SK-MEL-5 (cell line): Measurements from ENCODE around the gene HRAS. TPM values are rescaled to one million over a fixed set of nuclear protein-coding genes. Genes with fewer than 3 reads are reported as not detected.
A peak's percentile ranks its signal among the peaks of the same experiment; 100 is the strongest.
"Not testable (repeated sequence)": the region's sequence is repeated elsewhere in the genome, so short reads cannot be mapped to it uniquely, and the experiment has no call there.

Source experiments
- DNase-seq: peaks from one replicate; pipeline ENCODE4 v3.0.0-alpha.2; 2016; ENCODE audit warnings: low read depth, low spot score
- in situ Hi-C: cut with HindIII; loops from 2 replicates; pipeline ENCODE4 v1.10.0; 2016; ENCODE audit warnings: low sequenced_read_pairs, high pct_unique_total_duplicates, low pct_unique_long_range_greater_than_20kb
- polyA plus RNA-seq, 2 experiments: library from polyadenylated mRNA; depleted of rRNA; stranded (reverse); fragments of >200 nt; gene quantifications; 2 replicates each; pipeline ENCODE4 v1.2.3, GENCODE V29; 2015
- total RNA-seq: library from RNA; depleted of rRNA; stranded (reverse); fragments of >200 nt; shearing (Covaris generic); gene quantifications from 2 replicates; pipeline ENCODE4 v1.2.3, GENCODE V29; 2014; rRNA removed

The HRAS gene
- 48.3 and 55.6 TPM in 2 replicates for total RNA-seq
- polyA plus RNA-seq (2015; cell fraction: cytosol; rRNA removed), result 63.1 and 64.9 TPM in 2 replicates
- polyA plus RNA-seq (2015; cell fraction: nucleus; rRNA removed), result 76.3 and 85.7 TPM in 2 replicates

DNA sequence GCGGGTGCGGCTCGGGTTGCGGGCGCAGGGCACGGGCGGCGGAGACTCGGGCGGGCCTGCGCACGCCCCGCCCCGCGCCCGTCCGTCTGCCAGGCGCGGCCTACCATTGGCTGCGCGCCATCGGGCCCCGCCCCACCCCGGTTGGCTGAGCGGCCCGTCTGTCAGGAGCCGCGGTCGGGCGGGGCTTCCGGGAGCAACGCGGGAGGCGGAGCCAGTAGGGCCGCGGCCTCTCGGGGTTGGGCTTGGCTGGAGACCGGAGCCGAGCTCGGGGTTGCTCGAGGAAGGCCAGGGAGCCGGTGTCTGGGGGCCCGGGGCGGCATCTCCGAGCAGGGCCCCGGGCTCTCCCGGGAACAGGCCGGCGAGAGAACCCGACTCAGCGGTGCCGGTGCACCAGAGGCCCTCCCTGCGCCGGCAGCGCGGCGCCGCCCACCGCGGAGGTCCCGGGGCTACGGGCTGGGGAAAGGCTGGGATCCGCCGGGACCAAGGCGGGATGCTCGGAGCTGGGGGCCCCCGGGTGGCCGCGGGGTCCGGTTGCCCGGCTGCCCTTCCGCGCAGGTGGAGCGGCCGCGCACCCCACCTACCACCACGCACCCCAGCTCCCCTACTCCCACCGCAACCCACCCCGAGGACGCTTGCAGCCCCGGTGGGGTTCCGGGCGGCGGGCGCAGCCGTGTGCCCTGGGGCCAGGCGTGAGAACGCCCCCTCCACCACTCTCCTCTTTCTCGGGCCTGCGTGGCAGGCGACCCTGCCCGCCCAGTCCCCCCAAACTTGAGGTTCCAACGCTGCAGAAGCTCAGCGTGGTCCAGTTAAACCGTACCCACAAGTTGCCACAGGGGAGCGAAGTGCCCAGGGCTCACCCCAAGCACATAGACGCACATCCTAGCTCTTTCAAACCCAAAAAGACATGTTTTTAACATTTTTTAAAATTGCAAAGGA, at the start of gene HRAS:
HRAS (minus strand) TSS at position 58 of the 936 bp plus-strand sequence.
- DNase-seq, result peak; percentile 90
- in situ Hi-C loops, result no loop called here

GRCh38 chr11:584287-584686, 48.9 kb upstream of the HRAS start:
- no peak for DNase-seq
- in situ Hi-C loops, result no loop called here

GRCh38 chr11:581752-582151, 46.4 kb upstream of the HRAS start:
- DNase-seq, result no peak
- in situ Hi-C loops, result no loop called here

GRCh38 chr11:581342-581741, 46.0 kb upstream of the HRAS start:
- DNase-seq, result no peak
- in situ Hi-C loops, result no loop called here

- no peak for DNase-seq
- in situ Hi-C loops, result no loop called here
Observed at GRCh38 chr11:579830-580601, 44.6 kb upstream of the HRAS start.

DNA sequence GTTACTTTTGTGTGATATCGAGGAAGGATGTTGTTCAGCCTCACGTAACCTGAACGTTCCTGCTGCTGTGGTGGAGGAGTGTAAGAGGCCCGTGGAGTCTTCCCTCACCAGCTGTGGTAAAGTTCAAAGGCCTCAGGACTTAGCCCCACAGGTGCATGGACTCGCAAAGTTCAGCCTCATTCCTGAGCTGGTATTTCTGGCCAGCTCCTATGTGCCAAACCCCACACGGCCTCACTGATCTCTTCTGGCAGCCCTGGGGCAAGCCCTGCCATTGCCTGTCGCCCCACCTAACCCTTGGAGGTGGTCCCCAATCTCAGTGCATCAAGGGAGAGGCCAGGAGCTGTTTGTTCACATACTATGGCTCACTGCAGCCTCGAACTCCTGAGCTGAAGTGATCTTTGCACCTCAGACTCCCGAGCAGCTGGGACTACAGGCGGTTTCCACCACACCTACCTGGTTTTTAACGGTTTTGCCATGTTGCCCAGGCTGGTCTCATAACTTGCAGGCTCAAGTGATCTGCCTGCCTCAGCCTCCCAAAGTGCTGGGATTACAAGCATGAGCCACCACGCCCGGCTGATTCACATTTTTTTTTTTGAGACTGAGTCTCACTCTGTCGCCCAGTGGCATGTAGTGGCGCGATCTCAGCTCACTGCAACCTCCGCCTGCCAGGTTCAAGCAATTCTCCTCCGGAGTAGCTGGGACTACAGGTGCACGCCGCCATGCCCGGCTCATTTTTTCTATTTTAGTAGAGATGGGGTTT, 43.1 kb upstream of the HRAS start:
- DNase-seq, result no peak
- in situ Hi-C loops, result no loop called here

DNA sequence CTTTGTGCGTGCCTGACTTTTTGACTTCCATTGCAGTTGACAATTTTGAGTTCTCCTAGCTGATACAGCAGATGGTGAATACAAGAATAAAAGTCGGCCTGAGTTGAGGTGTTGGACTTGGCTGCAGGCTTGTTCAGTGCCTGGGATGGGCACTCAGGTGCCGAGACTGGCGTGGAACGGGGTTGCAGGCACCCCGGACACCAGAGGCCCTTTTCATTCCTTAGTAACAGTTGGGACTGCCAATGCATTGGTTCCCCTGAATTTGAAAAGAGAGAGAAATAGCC, 42.2 kb upstream of the HRAS start:
- in situ Hi-C loops, result no loop called here
- DNase-seq, result no peak

GRCh38 chr11:576811-577610, 41.6 kb upstream of the HRAS start:
- no peak for DNase-seq
- in situ Hi-C loops, result no loop called here

- in situ Hi-C loops, result no loop called here
- DNase-seq, result peak; percentile 91
Observed at GRCh38 chr11:575996-576768, 40.8 kb upstream of the HRAS start, which contains the start of gene PHRF1. TSS of gene PHRF1 (plus strand) at chr11:576470. CDS start at chr11:581513, 5,043 bp downstream.

GRCh38 chr11:575313-575995, 40.1 kb upstream of the HRAS start:
- DNase-seq, result no peak
- in situ Hi-C loops, result no loop called here

DNA sequence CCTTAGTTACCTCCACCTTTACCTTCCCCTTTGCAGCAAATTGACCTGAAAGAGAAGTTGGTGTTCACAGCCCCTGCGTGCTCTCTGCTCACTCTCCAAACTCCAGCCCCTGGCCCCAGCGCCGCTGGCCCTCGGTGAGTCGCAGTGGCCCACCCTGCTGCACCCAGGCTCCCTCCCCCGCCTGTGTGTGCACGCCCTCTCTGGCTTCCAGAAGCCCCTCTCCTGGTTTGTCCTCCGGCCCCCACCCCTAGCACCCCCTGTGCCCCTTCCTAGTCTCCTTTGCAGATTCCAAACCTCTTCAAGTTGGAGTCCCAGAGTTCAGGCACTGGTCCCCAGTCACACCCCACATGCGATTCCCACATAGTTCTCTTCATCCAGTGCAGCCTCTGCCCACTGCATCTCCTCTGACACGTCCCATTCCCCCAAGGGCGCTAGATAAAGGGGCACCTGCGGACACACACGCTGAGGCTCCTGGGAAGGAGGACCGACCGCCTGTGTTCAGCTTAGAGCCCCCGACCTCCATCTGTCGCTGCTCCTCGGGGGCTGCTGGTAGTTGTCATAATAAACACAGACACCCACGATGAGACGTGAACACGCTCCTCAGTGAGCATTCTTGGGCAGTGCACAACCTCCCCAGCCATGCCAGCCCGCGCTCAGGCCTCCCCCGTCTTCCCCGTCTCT, 39.4 kb upstream of the HRAS start:
- no peak for DNase-seq
- in situ Hi-C loops, result no loop called here

DNA sequence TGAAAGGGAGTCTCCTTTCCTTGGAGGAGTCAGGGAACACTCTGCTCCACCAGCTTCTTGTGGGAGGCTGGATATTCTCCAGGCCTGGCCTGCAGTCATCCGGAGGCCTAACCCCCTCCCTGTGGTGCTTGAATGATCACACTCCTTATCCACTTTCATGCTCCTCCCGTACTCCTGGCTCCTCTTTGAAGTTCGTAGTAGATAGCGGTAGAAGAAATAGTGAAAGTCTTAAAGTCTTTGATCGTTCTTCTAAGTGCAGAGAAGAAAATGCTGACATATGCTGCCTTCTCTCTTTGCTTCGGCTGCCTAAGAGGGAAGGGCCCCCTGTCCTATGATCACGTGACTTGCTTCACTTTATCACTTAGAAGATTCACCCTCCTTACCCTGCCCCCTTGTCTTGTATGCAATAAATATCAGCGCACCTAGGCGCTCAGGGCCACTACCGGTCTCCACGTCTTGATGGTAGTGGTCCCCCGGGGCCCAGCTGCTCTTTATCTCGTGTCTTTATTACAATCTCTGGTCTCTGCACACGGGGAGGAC, 38.7 kb upstream of the HRAS start:
- in situ Hi-C loops, DNase-seq: not testable (repeated sequence)

DNA sequence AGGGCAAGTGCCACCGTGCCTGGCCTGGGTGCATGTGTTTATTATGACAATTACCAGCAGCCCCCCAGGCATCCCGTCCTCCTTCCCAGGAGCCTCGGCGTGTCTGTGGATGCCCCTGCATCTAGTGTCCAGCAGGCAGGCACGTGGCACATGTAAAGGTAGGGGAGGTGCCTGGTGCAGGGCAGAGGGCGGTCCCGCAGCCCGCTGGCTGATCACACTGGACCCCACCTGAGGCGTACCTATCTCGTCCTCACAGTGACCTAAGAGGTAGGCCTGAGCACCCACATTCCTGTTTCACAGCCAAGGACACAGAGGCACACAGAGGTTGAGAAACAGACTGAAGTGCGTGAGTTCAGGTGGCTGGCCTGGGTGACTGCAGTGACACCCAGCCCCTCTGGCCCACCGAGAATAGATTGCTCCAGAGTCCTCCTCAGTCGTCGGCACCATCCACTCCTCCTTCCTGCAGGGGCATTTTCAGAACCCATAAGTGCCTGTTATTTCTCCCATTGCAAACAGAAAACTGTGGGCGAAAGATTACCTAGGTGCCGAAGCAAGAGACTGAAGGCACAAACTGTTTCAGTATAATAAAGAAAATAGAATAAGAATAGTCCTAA, 37.9 kb upstream of the HRAS start:
- no peak for DNase-seq
- in situ Hi-C loops, result no loop called here

DNA sequence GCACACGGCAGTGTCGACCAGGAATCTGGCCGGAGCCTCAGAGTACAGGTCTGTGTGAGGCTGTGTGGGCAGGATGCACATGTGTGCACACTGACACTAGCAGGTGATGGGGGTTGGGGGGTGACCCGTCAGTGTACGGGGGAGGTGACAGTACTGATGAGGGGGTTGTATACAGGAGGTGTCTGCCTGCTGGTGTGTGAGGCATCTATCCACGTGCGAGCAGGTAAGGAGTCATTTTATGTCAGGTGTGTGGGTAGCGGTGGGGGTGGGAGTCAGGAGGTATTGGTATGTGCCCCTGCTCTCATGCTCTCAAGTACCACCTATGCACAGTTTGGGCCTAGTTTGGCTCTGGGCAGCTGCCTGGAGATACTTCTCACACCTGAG, 36.4 kb upstream of the HRAS start:
- DNase-seq, result no peak
- in situ Hi-C loops, result no loop called here
